Gastroesophageal sphincter (tissue), 4 donors: ENCODE measurements around the gene PNKD. TPM values are rescaled to one million over a fixed set of nuclear protein-coding genes. Genes with fewer than 3 reads are reported as not detected.

ENCODE experiments used
- ATAC-seq: fragments of 150-250 bp; one replicate; pipeline ENCODE4 v1.9.1; 2016; ENCODE audit warnings: mild to moderate bottlenecking, moderate library complexity
- H3K27ac ChIP-seq, 4 donors: fragments of 200-600 bp; sonication (generic) in 3 of 4; 1 replicate in 3 of 4; 2 replicates in 1 of 4; pipeline ENCODE4 v1.5.1; 2016 to 2019
- H3K27me3 ChIP-seq: fragments of 200-600 bp; sonication (generic); one replicate; pipeline ENCODE4 v1.5.1; 2019
- H3K36me3 ChIP-seq, 2 donors: fragments of 200-600 bp; sonication (generic); one replicate each; pipeline ENCODE4 v1.5.1; 2019; ENCODE audit warnings: control low read depth in 1 of 2
- H3K4me1 ChIP-seq, 3 donors: fragments of 200-600 bp; sonication (generic); 1 replicate in 2 of 3; 2 replicates in 1 of 3; pipeline ENCODE4 v1.5.1; 2016 to 2019; ENCODE audit warnings: control low read depth in 2 of 3
- H3K4me3 ChIP-seq, 2 donors: fragments of 200-600 bp; sonication (generic); one replicate each; pipeline ENCODE4 v1.5.1; 2019; ENCODE audit warnings: mild to moderate bottlenecking in 1 of 2, moderate library complexity in 1 of 2
- H3K9me3 ChIP-seq, 3 donors: fragments of 200-600 bp; sonication (generic); one replicate each; pipeline ENCODE4 v1.5.1; 2017 to 2019; ENCODE audit warnings: control low read depth in 2 of 3
- EP300 ChIP-seq: sonication (generic); formaldehyde crosslinking; IDR thresholded peaks from one replicate; pipeline ENCODE4 v1.6.1; 2017; ENCODE audit warnings: antibody characterized with exemption, mild to moderate bottlenecking
- POLR2A ChIP-seq, 2 donors: fragments of 450-650 bp; IDR thresholded peaks; one replicate each; pipeline ENCODE4 v1.6.1; 2017; ENCODE audit warnings: antibody characterized with exemption in 2 of 2, mild to moderate bottlenecking in 2 of 2, moderate library complexity in 1 of 2
- POLR2AphosphoS5 ChIP-seq: sonication (generic); formaldehyde crosslinking; IDR thresholded peaks from one replicate; pipeline ENCODE4 v1.6.1; 2017; ENCODE audit warnings: antibody characterized with exemption
- WGBS, 2 donors: methylation state at CpG; one replicate each; pipeline ENCODE4 v1.1.5; 2018; ENCODE audit warnings: low coverage in 1 of 2; 5-methylcytosine and 5-hydroxymethylcytosine counted together
- total RNA-seq, 4 donors: library from RNA; depleted of rRNA; stranded (reverse); fragments of >200 nt; gene quantifications; one replicate each; pipeline ENCODE4 v1.1.0, GENCODE V29; 2016
- TF ChIP-seq, protein P1 (sequence below), 4 experiments: fragments of 200-600 bp in 2 of 4; fragments of 450-650 bp in 2 of 4; sonication (generic) in 1 of 4; IDR thresholded peaks; one replicate each; pipeline ENCODE4 v1.5.1; 2017 to 2019; ENCODE audit warnings: antibody characterized with exemption in 4 of 4, mild to moderate bottlenecking in 2 of 4, moderate library complexity in 2 of 4

PNKD gene
- total RNA-seq, 4 donors from 2014 or later = 48.6 to 60.2 (median 56.9) TPM

DNA sequence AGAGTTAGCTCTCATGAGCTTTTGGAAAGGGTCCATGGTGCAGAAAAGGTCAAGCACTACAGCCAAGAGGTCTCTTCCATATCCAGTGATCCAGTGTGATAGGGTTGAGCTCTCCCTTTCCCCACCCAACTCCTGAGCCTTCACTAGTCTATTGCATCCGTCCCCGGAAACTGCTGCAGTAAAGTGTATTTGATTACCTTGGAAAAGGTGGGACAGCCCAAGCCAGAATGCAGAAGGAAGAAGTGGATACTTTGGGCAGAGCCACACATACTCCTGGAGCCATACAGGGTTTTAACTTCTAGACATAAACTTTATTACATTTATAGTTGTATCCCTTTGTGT lies 3.6 kb downstream of the PNKD start:
- Histone ChIP-seq H3K36me3 (peaks cover 0 to 55% of the 10 kb centered on the region in 2 donors), H3K4me3 (no peak overlapping the region), H3K4me1 (peaks cover 3 to 69% (median 23%) of the 10 kb centered on the region in 3 donors), H3K27me3 (no peaks in the 10 kb centered on the region), H3K27ac (peak overlapping the region in 3 of 4 donors; percentile 62 to 80 (median 79)), H3K9me3 (no peaks in the 10 kb centered on the region)
- TF ChIP-seq EP300 = no peak
- TF ChIP-seq, protein P1, sequence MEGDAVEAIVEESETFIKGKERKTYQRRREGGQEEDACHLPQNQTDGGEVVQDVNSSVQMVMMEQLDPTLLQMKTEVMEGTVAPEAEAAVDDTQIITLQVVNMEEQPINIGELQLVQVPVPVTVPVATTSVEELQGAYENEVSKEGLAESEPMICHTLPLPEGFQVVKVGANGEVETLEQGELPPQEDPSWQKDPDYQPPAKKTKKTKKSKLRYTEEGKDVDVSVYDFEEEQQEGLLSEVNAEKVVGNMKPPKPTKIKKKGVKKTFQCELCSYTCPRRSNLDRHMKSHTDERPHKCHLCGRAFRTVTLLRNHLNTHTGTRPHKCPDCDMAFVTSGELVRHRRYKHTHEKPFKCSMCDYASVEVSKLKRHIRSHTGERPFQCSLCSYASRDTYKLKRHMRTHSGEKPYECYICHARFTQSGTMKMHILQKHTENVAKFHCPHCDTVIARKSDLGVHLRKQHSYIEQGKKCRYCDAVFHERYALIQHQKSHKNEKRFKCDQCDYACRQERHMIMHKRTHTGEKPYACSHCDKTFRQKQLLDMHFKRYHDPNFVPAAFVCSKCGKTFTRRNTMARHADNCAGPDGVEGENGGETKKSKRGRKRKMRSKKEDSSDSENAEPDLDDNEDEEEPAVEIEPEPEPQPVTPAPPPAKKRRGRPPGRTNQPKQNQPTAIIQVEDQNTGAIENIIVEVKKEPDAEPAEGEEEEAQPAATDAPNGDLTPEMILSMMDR (IDR thresholded peaks at IDR 0.05) = no peak
- no peak for TF ChIP-seq POLR2A (IDR thresholded peaks at IDR 0.05)
- no peak for TF ChIP-seq POLR2AphosphoS5
- 35 to 83% methylated on average over 2 of the region's 2 CpGs for WGBS, 2 donors
- no peak for ATAC-seq

- peaks cover 0 to 62% of the 10 kb centered on the region in 2 donors for H3K36me3 ChIP-seq
Measured at GRCh38 chr2:218274586-218274985, 4.3 kb downstream of the PNKD start.

DNA sequence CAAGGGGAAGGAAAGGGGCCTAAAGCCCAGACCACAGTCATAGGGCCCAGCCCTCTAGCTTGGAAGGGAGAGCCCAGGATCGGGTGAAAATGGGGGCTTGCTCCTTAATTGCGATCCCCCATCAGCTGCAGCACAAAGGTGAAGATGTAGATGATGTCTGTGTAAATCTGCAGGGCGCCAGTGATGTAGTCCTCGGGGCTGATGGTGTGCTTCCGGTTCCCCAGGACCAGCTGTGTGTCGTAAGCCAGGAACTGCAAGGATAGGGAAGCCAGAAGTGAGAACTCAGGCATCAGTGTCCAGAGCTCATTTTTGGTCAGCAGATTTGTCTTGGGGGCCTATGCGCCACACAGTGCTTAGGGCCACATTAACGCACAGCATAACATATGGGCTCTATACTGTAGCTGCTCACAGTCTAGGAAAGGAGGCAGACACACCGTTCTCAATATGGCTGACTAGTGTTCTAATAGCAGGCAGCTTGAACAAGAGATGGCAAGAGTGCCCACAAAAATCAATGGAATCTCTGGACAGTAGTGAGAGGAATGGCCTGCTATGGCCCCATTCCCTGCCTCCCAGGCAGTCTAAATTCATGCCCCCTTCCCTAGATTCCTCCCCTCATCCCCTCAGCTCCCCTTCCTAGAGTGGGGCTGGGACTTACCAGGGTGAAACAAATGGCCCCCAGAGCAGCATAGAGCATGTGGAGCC lies 5.2 kb downstream of the PNKD start:
- TF ChIP-seq POLR2A (IDR thresholded peaks at IDR 0.05) (no peak), POLR2AphosphoS5 (no peak), EP300 (no peak)
- TF ChIP-seq, protein P1 (IDR thresholded peaks at IDR 0.05) = no peak
- ATAC-seq = no peak
- 49 to 68% methylated on average over 4 to 5 of the region's 9 CpGs for WGBS, 2 donors
- H3K9me3 ChIP-seq = no peaks in the 10 kb centered on the region
- no peaks in the 10 kb centered on the region for H3K27me3 ChIP-seq
- peak overlapping the region in 3 of 4 donors; percentile 39 to 80 (median 58) for H3K27ac ChIP-seq
- H3K4me3 ChIP-seq = no peak overlapping the region
- peaks cover 3 to 72% (median 19%) of the 10 kb centered on the region in 3 donors for H3K4me1 ChIP-seq
- H3K36me3 ChIP-seq = peaks cover 0 to 72% of the 10 kb centered on the region in 2 donors

More at GRCh38 chr2:218274586-218274985, 4.3 kb downstream of the PNKD start:
- Histone ChIP-seq H3K27ac (peak overlapping the region in 3 of 4 donors; percentile 58 to 80 (median 62)), H3K9me3 (no peaks in the 10 kb centered on the region), H3K4me3 (no peak overlapping the region), H3K27me3 (no peaks in the 10 kb centered on the region), H3K4me1 (peaks cover 3 to 65% (median 19%) of the 10 kb centered on the region in 3 donors)
- WGBS, 2 donors = 63% methylated on average over 2 of the region's 4 CpGs; no CpG with 5 or more reads in 1 of the 2 donors
- TF ChIP-seq EP300 = no peak
- TF ChIP-seq POLR2A (IDR thresholded peaks at IDR 0.05) = no peak
- TF ChIP-seq, protein P1 (IDR thresholded peaks at IDR 0.05) = no peak
- no peak for TF ChIP-seq POLR2AphosphoS5
- ATAC-seq = no peak

DNA sequence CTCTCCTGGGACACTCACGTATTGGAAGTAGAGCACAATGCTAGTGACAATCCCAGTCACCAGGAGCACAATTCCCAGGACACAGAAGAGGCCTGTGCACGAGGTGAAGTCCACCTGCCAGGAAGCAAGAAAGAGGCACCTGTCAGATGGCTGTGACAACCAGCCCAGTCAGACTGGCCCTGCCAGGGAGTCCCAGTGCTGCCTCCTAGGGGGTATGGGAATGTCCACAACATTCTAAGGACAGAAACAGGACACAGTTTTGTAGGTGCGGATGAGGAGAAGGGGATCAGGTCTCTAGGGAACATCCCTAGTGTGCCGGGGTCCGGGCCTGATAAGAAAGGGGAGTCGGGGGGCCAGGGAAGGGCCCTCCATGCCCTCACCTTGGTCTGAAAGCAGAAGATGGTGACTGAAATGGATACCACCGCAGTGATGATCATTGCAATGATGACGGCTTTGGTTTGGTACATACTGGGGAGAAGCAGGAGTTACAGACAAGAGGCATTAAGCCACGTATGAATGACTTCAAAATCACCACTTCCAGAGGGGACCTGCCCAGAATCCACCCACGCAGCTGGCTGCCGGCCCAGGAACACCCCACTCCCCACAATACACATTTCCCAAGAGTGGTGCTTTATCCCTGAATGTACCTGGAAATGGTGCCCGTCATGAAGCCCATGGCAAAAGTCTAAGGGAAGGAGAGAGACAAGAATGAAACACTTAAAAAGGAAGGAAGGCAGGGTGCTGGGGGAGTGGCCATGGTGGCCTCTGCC lies 6.9 kb downstream of the PNKD start:
- Histone ChIP-seq H3K9me3 (no peaks in the 10 kb centered on the region), H3K4me1 (peaks cover 3 to 71% (median 16%) of the 10 kb centered on the region in 3 donors), H3K27me3 (no peaks in the 10 kb centered on the region), H3K36me3 (peaks cover 0 to 88% of the 10 kb centered on the region in 2 donors), H3K27ac (peak overlapping the region in 3 of 4 donors; percentile 38 to 80 (median 58)), H3K4me3 (no peak overlapping the region)
- TF ChIP-seq, protein P1 (IDR thresholded peaks at IDR 0.05) = no peak
- ATAC-seq = no peak
- 53 to 55% methylated on average over 3 to 5 of the region's 12 CpGs for WGBS, 2 donors
